Testis (tissue), 2 donors: Measurements from ENCODE around the gene PLOD2.

Experiments used
- POLR2A ChIP-seq: fragments of 450-650 bp; IDR thresholded peaks from one replicate; pipeline ENCODE4 v1.6.1; 2017; ENCODE audit warnings: antibody characterized with exemption, mild to moderate bottlenecking, moderate library complexity
- TF ChIP-seq, protein P1 (sequence below), 3 experiments: fragments of 450-650 bp in 2 of 3; fragments of 200-600 bp in 1 of 3; sonication (generic) in 1 of 3; IDR thresholded peaks; one replicate each; pipeline ENCODE4 v1.5.1; 2016 to 2019; ENCODE audit warnings: antibody characterized with exemption in 3 of 3, mild to moderate bottlenecking in 2 of 3, moderate library complexity in 1 of 3

DNA sequence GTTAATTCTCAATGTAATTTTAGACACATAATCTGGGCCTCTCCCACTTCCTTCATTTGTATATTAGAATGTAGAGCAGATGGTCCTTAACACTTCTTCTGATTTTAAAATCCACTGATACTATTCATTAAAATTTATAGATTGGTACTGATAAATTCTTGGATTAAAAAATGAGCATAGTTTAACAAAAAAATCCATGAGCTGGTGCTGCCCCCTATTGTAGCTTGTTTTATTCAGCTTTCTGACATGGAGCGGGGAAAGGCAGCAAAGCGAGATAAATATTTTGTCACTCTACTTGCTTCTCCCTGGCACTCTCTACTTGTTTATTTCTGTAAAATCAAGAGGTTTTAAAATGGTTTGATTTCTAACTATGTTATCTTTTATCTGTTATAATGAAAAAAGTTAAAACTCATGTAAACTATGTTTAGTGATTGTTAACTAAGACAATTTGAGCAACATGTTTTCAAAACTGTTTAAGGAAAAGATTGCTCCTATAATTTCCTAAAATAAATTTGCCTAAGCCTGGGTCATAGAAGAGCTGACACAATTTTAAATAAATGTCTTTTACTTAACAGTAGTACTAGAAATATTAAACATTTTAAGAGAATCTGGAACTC is 26.5 kb upstream of the PLOD2 start:
- TF ChIP-seq POLR2A, result no peak
- TF ChIP-seq, protein P1, sequence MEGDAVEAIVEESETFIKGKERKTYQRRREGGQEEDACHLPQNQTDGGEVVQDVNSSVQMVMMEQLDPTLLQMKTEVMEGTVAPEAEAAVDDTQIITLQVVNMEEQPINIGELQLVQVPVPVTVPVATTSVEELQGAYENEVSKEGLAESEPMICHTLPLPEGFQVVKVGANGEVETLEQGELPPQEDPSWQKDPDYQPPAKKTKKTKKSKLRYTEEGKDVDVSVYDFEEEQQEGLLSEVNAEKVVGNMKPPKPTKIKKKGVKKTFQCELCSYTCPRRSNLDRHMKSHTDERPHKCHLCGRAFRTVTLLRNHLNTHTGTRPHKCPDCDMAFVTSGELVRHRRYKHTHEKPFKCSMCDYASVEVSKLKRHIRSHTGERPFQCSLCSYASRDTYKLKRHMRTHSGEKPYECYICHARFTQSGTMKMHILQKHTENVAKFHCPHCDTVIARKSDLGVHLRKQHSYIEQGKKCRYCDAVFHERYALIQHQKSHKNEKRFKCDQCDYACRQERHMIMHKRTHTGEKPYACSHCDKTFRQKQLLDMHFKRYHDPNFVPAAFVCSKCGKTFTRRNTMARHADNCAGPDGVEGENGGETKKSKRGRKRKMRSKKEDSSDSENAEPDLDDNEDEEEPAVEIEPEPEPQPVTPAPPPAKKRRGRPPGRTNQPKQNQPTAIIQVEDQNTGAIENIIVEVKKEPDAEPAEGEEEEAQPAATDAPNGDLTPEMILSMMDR (IDR thresholded peaks at IDR 0.05), result peak; percentile 32 to 45 (median 34)
